Measurements from ENCODE around the gene ANG.
"Not testable (repeated sequence)": the region's sequence is repeated elsewhere in the genome, so short reads cannot be mapped to it uniquely, and the experiment has no call there.

The ANG gene
- total RNA-seq: 0 to 0.39 (median 0.22) reads per million in 3 experiments

DNA sequence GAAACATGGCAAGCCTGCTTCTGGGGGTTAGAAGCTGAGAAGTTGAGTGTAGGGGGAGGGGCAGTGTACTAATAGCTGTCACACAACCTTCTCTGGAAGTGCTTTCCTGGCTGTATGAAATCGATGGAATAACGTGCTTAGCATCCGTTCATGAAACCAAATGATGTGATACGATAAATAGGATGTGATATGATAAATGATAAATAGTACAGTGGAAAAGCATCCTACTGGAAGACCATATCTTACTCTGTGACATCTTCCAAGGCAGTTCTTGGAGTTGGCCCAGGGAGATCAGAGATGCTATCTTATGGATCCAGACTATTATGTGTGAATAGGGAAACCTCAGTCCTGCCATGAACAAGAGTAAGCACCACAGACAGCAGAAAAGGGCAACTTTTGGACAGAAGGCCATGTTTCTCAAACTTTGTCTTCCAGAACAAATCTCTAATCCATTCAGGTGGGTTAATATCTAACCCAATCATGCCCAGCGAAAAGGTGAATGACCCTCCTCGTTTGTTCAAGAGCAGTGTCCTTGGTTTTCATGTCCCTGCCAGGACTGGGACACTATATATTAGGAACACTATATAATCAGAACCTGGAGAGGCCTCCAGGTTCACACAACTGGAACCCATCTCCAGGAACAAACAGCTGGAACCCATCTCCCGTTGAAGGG, at the start of gene ANG:
Gene ANG, plus strand, starts transcription at position 598 of the 673 bp plus-strand sequence. CDS start 4,801 bp downstream, outside the sequence.
- no peak for DNase-seq

DNA sequence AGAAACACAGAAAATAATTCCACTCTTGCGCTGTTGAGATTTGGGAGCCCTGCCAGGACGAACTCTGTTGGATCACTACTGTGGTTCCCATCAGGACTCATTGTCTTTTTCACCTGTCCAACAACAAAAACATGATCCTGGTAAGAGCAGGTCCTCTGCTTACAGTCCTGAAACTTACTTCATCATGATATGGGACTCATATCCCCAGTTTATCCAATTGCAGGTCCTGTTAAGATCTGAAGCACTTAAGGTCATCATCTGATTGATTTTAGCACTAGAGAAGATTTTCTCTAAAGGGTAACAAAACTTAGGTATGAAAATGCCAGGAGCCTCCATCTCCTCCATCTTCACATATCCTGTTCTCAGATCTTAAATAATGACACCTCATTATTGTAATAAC, 47.0 kb upstream of the ANG start, which contains the start of gene OR6S1:
Gene OR6S1, minus strand, starts transcription at position 101 of the 400 bp plus-strand sequence. Its CDS starts 0 bp downstream, at position 101.
- no peak for DNase-seq

DNA sequence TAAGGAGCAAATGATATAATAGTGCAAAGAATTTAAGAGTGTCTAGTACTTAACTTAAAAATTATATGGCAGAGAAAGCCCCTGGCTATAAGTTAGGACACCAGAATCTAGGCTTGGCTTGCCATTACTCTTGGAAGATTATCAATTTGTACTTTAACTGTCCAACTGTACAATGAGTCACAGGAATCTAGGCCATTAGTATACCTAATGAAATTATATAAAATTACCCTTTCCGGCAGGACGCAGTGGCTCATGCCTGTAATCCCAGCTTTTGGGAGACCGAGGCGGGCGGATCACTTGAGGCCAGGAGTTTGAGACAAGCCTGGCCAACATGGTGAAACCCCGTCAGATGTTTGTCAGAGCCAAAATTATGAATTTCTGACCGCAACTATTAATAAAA, 46.4 kb upstream of the ANG start:
- no peak for DNase-seq

DNA sequence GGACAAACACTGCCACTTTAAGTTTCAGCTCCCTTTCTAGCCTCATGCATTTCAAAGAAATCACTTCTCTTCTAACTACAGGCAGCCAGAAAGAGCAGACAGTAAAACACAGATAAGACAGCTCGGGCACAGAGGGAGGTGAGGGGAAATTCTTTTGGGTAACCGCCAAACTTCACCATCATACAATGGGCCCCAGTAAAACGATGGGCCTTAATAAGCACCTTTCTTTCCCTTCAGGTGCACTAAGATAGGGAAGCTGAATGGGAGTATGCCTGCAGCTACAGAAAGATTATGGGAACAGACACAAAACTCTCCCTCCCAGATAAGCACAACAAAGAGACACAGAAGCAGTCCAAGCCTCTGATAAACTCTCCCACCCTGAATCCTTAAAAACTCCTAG, 45.8 kb upstream of the ANG start:
- DNase-seq: not testable (repeated sequence)

DNA sequence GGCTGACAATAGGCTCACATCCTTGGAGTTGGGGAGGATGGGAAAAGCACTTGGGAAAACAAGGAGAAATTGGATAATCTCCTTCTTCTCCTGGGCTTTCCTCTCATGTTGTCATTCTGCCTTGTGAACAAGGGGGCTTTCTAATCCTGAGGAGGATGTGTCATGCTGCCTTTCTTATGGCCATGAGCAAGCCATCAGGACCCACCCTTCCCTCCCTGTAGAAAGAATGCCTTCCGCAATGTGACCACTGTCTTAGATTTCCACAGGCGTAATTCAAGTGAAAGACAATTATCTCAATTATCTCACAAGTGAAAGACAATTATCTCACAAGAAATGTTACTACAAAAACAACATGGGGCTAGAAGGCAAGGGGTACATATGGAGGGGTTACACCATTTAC, 44.0 kb upstream of the ANG start:
- no peak for DNase-seq

DNA sequence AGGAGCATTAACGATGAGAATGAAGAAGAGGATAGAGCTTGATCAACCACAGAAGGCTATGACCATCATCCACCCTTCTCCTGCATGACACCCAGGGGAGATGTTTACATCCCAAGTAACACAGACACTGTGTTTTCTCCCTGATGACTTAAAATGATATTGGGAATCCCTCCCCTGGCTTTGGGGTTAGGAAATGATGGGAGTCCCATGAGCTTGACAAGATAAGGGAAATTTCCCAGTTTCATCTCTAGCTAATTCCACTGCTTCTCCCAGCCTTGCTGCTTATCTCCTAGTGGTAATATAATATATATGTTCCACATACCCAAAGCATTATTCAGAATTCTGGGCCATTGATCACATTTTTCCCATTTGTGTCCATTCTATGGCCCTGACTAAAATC, 43.1 kb upstream of the ANG start:
- no peak for DNase-seq

DNA sequence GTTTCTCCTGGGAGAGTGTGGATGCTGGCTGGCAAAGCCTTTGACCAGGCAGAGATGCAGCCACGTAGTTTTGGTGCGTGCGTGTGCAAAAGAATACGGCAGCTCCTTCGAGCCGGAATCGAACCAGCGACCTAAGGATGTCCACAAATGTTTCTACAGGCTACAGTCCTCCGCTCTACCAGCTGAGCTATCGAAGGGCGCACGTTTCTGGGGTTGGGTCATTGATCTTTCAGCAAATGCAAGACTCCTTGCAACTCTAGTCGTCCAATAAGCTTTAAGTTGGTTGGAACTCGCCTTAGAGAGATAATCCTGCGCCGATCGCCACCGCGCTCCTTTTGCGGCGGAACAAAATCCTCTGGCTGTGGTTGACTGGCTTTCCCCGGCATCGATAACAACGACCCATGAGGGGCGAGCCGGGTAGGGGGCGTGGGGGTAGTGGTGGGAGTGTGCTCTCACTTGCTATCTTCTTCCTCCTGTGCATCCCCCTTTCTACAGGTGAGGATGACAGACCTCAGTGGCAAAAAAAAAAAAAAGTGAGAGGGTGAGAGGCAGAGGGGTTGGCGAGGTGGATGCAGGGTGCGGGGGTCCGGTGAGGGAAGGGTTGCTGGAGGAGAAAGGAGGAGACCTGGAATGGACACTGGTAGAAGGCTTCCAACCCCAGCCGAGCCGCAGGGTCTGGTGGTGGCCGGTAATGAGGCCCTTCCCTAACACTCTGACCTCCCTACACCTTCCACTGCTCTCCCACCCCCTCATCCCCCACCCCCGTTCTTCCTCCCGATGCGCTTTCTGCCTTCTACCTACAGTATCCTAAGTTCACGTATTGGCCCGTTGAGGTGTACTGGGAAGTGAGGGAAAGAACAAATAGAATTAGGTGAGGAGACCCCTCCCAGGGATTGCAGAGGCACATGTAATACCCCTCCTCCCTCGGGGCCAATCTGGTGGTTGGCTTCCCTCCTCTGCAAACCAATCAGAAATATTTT, 35.3 kb upstream of the ANG start:
- DNase-seq: peak; percentile 23

DNA sequence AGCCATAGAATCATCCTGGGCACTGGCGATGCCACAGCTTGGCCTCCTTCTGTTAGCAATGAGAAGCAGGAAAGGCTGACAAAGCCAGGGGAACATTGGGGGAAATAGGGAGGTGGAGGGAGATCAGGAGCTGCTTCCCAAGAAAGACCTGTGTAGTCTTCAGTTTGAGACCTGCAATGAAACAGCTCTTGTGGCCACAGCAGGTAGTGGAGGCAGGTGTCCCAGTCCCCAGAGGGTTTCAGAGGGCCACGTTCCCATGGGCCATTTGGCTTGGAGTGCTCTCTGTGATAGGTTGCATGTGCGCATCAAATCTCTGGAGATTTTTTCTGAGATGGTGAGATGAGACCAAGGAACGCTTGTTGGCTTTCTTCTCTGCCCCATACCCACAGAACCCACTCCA, 32.7 kb upstream of the ANG start:
- no peak for DNase-seq

DNA sequence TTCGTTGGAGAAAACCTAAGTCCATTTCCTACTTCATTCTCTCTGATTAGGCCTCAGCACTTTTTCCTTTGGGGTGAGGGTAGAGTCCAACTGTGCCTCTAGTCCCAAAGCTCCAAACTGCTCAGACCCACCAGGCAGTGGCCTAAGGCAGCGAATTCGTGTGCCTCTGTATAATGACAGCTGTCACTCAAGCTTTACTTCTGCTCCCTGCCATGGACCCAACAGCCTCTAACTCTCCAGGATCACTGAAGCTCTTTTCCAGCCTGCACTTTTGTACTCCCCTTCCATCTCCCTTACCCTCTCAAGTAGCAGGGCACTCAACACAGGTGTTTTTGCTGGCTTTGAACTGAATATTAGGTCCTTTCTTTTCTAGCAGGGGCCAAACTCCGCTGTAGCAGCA, 32.3 kb upstream of the ANG start:
- no peak for DNase-seq

DNA sequence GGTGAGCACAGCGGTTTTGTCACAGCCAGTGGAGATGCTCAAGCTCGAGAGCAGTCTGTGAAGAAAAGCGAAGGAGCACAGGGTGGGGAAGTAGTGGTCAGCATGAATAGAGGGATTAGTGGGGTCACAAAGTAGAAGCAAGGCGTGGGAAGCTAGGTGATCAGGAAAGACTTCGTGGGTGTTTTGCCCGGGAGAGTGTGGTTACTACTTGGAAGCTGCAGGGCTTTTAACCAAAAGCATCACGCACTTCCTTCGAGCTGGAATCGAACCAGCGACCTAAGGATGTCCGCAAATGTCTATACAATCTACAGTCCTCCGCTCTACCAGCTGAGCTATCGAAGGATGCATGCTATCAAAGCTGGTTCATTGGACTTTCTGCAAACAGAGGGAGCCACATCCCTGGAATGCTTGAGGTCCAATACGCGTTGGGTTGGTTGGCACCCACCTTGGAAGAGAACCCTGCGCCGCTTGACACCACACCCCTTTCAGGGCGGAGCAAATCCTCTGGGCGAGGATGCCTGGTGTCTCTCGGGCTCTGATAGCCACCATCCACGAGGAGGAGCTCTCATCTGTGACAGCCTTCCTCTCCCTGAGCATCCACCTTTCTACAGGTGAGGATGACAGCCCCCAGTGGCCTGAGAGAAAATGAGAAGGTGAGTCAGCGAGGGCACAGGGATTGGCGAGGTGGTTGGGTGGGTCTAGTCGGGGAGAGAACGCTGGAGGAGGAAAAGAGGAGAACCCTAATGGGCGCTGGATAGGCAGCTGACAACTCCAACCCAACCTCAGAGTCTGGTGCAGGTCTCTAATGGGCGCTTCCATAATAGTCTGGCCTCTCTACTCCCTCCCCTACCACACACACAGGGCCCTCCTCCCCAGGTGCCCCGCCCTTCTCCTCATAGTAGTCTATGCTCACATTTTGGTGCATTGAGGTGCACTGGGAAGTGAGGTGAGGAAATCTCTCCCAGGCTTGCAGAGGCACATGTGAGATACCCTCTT, 31.1 kb upstream of the ANG start:
- no peak for DNase-seq

DNA sequence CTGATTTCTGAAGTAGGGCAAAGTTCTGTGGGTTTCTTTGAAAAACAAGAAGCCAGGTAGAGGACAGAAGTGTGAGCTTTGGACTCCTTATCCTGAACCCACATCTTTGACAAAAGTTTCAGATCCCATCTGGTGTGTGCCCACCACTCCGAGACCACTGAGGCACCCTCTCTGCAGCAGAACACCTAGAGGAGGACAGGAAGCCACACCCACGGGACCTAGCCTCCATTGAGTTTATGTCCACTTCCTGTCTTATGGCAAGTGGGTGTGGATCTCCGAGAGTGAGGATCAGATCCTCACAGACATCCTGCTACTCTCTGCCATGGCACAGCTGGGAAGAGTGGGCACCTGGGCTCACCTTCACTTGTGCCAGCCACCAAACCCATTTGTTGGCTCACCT, 30.3 kb upstream of the ANG start:
- DNase-seq: no peak

DNA sequence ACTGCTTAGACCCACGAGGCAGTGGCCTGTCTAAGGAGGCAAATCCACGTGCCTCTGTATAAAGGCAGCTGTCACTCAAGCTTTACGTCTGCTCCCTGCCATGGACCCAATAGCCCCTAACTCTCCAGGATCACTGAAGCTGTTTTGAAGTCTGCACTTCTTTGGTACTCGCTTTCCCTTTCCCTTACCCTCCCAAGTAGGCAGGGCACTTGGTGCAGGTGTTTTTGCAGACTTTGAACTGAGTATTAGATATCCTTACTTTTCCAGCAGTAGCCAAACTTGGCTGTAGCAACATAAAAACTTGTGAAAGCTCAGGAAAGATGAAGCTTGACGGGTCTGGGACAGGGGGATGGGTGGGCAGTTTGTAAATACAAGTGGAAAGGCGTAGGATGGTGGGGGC, 29.2 kb upstream of the ANG start:
- DNase-seq: no peak

DNA sequence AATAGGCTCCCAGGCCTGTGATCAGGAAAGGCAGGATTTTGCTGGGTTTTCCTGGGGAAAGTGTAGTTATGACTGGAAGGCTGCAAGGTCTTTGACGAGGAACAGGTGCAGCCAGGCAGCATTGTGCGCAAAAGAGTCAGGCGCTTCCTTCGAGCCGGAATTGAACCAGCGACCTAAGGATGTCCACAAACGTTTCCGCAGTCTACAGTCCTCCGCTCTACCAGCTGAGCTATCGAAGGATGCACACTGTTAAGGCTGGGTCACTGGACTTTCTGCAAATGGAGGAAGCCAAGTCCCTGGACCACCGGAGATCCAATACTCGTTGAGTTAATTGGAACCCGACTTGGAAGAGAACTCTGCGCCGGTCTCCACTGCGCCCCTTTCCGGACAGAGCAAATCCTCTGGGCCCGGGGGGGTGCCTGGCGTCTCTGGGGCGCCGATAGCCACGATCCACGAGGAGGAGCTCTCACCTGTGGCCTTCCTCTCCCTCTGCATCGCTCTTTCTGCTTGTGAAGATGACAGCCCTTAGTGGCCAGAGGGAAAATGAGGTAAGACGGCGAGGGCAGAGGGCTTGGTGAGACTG, 28.7 kb upstream of the ANG start:
- no peak for DNase-seq

DNA sequence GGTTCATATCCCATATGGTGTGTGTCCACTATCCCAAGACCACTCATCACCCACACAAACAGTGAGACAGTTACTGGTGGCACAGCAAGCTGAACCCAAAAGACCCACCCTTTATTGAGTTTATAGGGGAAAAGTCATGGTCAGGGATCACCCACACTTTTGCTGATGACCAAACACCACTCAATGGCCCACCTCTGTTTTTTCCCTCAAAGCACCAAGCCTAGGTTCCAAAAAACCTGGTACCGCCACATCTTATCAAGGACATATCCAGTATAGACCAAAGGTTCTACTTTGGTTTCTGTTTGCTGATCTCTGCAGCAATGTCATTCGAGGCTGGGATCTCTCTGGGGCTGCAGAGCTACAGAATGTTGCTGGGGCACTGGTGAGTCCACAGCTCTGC, 27.4 kb upstream of the ANG start:
- no peak for DNase-seq

DNA sequence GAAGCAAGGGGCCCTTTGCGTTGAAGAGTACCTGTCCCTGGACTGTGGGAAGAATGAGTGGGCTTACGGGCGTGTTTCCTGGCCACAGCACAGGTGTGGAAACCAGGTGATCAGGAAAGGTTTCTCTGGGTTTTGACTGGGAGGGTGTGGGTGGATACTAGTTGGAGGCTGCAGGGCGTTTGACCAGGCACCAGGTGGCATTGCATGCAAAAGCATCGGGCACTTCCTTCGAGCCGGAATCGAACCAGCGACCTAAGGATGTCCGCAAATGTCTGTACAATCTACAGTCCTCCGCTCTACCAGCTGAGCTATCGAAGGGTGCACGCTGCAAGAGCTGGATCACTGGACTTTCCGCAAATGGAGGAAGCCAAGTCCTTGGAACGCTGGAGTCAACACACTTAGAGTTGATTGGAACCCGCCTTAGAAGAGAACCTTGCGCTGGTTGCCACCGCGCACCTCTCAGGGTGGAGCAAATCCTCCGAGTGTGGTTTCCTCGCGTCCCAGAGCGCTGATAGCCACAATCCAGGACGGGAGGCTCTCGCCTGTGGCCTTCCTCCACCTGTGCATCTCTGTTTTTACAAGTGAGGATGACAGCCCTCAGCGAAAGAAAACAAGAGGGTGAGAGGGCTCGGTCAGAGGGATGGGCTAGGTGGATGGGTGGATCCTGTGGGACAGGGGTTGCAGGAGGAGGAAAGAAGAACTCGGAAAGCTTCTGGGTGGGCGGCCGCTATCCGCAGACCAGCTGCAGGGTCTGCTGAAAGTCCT, 25.4 kb upstream of the ANG start:
- DNase-seq: peak; percentile 72

DNA sequence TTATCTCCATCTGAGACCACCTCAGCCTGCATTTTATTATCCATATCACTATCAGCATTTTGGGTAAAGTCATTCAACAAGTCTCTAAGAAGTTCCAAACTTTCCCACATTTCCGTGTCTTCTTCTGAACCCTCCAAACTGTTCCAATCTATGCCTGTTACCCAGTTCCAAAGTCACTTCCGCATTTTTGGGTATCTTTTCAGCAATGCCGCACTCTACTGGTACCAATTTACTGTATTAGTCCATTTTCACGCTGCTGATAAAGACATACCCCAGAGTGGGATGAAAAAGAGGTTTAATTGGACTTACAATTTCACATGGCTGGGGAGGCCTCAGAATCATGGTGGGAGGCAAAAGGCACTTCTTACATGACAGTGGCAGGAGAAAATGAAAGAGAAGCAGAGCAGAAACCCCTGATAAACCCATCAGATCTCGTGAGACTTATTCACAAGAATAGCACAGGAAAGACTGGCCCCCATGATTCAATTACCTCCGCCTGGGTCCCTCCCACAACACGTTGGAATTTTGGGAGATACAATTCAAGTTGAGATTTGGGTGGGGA, 22.1 kb upstream of the ANG start:
- DNase-seq: not testable (repeated sequence)

DNA sequence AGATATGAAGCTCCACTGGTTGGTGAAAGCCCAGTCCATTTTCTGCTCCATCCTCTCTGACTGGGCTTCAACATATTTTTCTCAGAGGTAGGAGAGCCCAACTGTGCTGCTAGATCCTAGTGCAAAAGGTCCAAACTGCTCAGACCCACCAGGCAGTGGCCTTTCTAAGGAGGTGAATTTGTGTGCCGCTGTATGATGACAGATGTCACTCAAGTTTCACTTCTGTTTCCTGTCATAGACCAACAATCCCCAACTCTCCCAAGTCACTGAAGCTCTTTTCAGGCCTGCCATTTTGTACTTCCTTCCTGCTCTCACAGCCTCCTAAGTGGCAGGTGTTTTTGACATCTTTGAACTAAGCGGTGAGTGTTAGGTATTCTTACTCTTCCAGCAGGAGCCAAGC, 20.6 kb upstream of the ANG start:
- DNase-seq: no peak

DNA sequence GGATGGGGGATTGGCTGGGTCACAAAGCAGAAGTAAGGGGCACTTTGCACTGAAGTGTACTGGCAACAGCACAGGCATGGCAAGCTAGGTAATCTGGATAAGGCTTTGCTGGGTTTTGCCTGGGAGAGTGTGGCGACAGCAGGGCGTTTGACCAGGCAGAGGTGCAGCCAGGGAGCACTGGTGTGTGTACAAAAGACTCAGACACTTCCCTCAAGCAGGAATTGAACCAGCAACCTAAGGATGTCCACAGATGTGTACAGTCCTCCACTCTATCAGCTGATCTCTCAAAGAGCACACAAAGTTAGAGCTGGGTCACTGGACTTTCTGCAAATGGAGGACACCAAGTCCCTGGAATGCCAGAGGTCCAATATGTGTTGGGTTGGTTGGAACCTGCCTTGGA, 19.6 kb upstream of the ANG start:
- no peak for DNase-seq

DNA sequence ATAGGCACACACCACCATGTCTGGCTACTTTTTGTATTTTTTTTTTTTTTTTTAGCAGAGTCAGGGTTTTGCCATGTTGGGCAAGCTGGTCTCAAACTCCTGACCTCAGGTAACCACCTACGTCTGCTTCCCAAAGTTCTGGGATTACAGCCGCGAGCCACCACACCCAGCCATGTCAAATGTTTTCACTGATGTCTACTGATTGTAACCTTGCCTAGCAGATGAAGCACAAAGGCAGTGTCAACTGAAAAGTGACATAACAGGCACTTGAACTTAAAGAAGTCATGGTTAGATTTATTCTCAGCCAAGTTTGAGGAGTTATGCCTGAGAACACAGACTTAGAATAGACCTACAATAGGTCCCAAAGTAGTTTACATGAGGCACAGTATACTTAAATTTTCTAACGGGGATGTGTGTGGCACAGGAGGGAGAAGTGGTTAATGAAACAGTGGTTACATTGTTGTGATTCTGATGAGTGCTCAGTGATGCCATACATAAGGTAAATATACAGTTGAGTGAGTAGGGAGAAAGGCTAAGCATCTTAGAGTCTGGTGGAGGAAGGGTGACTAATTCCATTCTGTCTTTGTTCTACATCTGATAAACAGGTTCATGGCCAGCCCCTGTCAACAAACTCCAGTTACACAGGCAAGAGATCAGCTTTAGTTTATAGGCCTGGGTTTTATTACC, 16.8 kb upstream of the ANG start:
- DNase-seq: no peak

DNA sequence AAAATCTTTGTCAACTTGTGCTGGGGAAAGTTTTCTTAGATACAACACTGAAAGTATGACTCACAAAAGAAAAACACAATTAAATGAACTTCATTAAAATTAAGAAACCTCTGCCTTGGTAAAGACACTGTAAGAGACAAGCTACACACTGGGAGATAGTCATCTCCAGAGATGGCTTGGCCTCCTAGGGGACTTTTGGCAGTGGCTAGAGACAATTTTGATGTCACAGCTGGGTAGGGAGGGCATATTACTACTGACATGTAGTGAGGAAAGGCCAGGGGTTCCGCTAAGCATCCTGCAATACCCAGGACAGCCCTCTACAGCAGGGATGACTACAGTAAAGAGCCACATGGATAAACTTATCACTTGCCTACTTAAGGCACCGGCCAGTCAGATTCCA, 12.9 kb upstream of the ANG start:
- no peak for DNase-seq

DNA sequence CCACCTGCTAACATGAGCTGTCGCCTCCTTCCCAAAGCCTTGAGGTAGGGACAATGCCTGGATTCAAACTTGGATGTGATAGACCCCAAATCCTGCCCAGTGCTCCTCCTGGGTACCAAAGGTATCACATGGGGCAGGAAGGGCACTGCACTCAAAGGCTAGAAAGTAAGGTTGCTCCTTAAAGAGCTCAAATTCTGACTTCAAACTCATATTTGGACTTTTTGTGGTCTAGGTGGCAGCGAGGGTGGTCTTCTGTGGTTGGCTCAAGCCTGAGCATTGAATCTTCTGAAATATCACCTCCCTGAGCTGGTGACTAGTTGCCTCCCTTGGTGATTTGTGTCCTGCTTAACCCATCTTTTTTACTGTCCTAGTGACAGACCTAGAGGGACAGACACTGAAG, 12.5 kb upstream of the ANG start:
- DNase-seq: no peak

Data from central memory CD4-positive, alpha-beta T cell (primary cell).